Adipocyte (in vitro differentiated cells): Measurements from ENCODE around the gene CD79B.

ENCODE experiments used
- DNase-seq: peaks from one replicate; pipeline ENCODE4 v3.0.0-alpha.2; 2015; ENCODE audit warnings: low read depth
- H3K27me3 ChIP-seq: replicated peaks from 2 replicates; pipeline ENCODE4 v1.7.0; 2013; ENCODE audit warnings: mild to moderate bottlenecking, low read length, moderate library complexity; ENCODE audit not compliant: control insufficient read depth, insufficient read depth
- H3K36me3 ChIP-seq: 2 replicates; pipeline ENCODE4 v1.7.0; 2013; ENCODE audit warnings: low read length, mild to moderate bottlenecking, moderate library complexity; ENCODE audit not compliant: control insufficient read depth, insufficient read depth, severe bottlenecking
- H3K4me1 ChIP-seq: 2 replicates; pipeline ENCODE4 v1.7.0; 2013; ENCODE audit warnings: mild to moderate bottlenecking, low read length, moderate library complexity; ENCODE audit not compliant: control insufficient read depth, insufficient read depth
- H3K4me3 ChIP-seq: 2 replicates; pipeline ENCODE4 v1.7.0; 2013; ENCODE audit warnings: mild to moderate bottlenecking, low read length, moderate library complexity
- H3K9ac ChIP-seq: 2 replicates; pipeline ENCODE4 v1.7.0; 2013; ENCODE audit warnings: mild to moderate bottlenecking, low read length, moderate library complexity
- H3K9me3 ChIP-seq: 2 replicates; pipeline ENCODE4 v1.7.0; 2013; ENCODE audit warnings: mild to moderate bottlenecking, low read length, moderate library complexity; ENCODE audit not compliant: control insufficient read depth

Gene CD79B

DNA sequence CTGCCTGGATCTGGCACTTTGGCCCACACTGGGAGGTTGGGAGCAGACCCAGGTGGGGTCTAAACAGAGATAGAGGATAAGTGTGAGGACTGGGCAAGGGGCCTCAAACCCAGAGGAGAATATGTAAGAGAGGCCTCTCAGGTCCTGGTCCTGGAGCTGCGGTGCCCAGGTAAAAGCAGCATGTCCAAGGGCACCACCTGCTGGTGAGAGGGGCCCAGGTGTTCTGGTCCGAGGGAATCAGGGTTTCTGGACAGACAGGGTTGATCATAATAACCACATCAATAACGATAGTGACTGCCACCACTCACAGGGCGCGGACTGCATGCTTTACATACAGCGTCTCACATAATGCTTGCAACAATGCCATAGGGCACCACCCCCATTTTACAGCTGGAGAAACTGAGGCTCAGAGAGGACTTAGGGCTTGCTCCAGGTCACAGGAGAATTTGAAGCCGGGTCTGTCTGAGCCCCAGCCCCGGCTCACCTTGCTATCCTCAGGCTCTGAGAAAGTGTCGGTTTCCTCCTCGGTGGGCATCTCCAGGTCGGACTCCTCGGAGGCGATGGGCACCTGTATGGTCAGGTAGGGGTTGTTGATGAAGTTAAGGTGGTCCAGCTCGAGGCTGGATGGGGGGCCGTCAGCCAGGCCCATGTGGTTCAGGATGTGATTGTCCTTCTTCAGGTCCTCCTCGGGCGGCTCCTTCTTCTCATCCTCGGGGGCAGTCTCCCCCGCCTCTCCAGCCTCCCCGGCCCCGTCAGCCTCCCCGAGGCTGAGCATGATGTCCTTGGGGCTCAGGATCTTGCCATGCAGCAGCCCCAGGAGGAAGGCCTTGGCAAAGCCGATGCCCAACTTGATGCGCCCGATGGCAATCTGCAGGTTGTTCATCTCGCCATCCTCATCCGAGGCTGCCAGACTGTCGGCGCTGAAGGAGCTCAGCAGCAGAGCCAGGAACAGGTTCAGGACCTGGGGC lies 19.1 kb upstream of the CD79B start:
- H3K4me3 ChIP-seq, result no peak overlapping the region
- H3K27me3 ChIP-seq, result peaks cover 27% of the 10 kb centered on the region
- H3K9me3 ChIP-seq, result no peaks in the 10 kb centered on the region
- no peak overlapping the region for H3K9ac ChIP-seq
- H3K4me1 ChIP-seq, result peaks cover 3% of the 10 kb centered on the region
- no peak for DNase-seq
- H3K36me3 ChIP-seq, result no peaks in the 10 kb centered on the region

DNA sequence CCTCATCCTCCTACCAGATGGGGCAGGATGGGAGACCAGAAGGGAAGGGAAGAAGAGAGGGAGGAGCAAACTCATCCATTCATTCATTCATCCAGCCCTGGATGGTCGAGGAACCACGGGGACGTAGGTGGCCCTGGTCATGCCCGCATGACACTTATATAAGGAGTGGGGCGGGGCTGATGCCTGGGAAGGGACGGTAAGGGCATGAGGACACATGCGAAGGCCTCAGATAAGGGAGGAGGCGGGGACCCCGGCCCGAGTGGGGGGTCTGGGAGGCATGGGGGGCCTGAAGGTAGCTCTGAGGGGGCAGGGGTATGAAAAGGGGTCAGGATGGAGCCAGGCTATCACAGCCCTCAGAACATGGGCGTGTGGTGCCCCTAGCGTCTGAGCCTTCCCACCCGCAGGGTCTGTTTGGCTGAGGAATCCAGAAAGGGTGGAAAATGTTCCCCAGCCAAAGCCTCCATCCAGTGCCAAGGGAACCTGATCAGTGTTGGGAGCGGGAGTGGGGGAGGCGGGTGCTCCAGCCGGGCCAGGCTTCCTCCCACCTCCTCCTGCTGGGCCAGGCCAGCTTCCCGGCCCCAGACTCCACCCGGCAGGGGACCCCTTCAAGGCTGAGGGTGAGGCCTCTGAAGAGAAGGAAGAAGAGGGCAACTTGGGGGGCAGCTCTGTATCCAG lies 17.6 kb upstream of the CD79B start:
- no peaks in the 10 kb centered on the region for H3K36me3 ChIP-seq
- no peaks in the 10 kb centered on the region for H3K9me3 ChIP-seq
- no peak overlapping the region for H3K4me3 ChIP-seq
- no peak for DNase-seq
- H3K9ac ChIP-seq, result no peak overlapping the region
- peaks cover 28% of the 10 kb centered on the region for H3K27me3 ChIP-seq
- H3K4me1 ChIP-seq, result peaks cover 3% of the 10 kb centered on the region

DNA sequence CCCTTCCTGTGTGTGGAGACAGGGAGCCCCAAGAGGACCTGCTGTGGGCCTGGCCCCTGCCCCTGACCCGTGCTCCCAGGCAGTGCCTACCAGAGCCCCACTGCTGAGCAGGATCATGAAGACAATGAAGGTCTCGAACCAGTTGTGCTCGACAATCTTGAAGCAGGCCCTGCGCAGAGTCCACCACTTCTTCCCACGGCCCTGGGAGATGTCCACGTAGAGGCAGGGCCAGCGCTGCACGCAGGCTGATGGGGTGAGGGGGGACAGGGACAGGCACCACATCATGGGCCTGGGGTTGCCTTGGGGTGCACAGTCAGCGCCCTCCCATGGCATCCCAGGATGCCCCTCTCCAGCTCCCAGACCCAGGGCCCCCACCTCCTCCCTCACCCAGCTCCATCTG lies 16.4 kb upstream of the CD79B start:
- no peak for DNase-seq
- Histone ChIP-seq H3K4me3 (no peak overlapping the region), H3K36me3 (no peaks in the 10 kb centered on the region), H3K9me3 (no peaks in the 10 kb centered on the region), H3K27me3 (peaks cover 27% of the 10 kb centered on the region), H3K9ac (no peak overlapping the region), H3K4me1 (peaks cover 3% of the 10 kb centered on the region)

DNA sequence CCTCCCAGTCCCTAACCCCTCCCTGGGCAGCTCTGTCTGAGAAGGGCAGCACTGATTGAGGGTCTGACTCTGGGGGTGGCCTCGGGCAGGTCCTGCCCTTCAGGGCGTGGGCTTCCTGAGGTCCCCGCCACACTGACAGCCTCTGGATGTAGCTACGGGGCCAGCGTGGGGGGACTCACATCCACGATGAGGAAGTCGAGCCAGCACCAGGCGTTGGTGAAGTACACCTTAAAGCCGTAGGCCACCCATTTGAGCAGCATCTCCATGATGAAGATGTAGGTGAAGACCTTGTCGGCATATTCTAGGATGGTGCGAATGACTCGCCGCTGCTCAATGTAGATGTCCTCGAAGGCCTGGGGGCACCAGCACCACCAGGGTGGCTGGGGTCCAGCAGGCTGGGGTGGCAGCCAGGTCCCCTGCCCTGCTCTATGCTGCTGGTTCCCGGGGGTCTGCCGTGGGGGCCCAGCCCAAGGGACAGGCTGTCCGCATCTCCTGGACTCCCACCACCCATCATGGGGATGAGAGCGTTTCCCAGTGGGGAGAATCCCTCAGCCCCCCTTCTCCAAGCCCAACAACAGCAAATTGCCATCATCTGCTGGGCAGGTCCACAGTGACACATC lies 15.7 kb upstream of the CD79B start:
- H3K36me3 ChIP-seq, result no peaks in the 10 kb centered on the region
- no peak for DNase-seq

DNA sequence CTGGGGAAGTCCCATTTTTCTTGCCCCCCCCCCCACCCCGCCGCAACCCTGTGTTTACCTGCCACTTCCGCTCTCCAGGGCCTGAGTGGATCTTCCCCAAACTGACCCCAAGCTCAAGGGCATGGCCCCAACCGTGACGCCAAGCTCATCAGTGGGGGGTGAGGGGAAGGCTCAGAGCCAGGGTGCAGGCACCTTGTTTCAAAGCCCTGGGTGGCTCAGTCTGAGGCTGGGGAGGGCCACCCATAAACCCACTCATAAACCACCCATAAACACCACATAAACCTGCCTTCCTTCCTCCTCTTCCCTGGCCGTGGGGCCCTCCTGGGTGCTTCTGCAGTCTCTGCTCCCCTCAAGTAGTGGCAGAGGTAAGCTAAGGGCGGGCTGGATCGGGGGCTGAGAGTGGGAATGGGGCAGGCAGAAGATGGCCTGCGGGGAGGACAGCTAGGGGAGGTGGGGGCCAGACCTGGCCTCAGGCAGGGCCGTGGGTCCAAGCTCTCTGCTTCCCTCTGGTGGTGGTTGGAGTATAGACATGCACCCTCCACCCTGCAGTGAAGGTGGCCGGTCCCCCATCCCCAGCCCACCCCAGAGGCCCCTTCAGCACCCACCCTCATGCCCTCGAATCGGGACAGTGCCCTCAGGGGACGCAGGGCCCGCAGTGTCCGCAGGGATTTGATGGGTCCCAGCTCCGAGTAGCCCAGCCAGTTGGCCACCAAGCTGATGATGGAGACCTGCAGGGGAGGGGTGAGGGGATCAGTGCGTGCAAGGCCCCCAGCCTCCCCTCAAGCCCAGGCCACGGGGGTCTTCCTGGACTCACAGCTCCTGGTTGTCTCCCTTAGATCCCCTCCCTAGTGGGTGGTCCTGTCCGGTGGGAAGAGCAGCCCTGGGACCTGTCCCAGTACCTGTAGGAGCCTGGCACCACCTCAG lies 14.6 kb upstream of the CD79B start:
- peak; percentile 69 for DNase-seq
- H3K4me1 ChIP-seq, result peaks cover 3% of the 10 kb centered on the region
- H3K9ac ChIP-seq, result no peak overlapping the region
- H3K36me3 ChIP-seq, result peaks cover 9% of the 10 kb centered on the region
- no peaks in the 10 kb centered on the region for H3K9me3 ChIP-seq
- H3K4me3 ChIP-seq, result no peak overlapping the region
- peaks cover 29% of the 10 kb centered on the region for H3K27me3 ChIP-seq

More for the DNA sequence above, 15.7 kb upstream of the CD79B start:
- no peaks in the 10 kb centered on the region for H3K9me3 ChIP-seq
- H3K9ac ChIP-seq, result no peak overlapping the region
- peaks cover 30% of the 10 kb centered on the region for H3K27me3 ChIP-seq
- H3K4me3 ChIP-seq, result no peak overlapping the region
- H3K4me1 ChIP-seq, result peaks cover 3% of the 10 kb centered on the region

DNA sequence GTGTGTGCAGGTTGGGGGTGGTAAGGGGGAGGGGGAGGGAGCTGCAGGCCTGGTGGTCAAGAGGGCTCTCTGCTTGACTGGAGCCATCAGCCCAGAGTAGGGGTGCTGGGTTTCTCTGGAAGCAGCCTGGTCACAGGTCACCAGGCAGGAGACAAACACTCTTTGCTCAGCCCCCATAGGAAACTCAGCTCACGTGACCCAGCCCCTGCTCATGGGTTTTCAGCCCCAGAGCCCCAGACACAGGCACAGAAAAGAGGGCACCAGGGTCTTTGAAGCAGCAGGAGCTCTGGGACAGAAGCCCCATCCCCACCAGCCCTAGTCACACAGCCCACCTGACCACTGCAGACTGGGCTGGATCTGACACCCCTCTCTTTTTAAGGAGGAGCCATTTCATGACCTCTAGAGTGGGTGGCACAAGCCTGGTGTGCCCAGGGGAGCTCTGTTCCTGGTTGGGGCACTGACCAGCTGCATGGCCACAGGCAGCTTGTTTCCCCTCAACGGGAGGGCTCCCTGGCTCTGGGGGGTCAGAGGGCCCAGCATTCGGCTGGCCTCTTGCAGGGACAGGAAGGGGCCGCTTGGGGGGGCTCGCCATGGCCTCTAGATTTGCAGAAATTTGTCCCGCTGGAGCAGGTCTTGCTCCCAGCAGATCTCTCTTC lies 13.8 kb upstream of the CD79B start:
- H3K4me1 ChIP-seq, result peaks cover 3% of the 10 kb centered on the region
- no peak for DNase-seq
- no peak overlapping the region for H3K9ac ChIP-seq
- H3K9me3 ChIP-seq, result no peaks in the 10 kb centered on the region
- H3K36me3 ChIP-seq, result peaks cover 9% of the 10 kb centered on the region
- no peak overlapping the region for H3K4me3 ChIP-seq
- peaks cover 21% of the 10 kb centered on the region for H3K27me3 ChIP-seq

- Histone ChIP-seq H3K4me1 (no peaks in the 10 kb centered on the region), H3K9ac (no peak overlapping the region), H3K4me3 (no peak overlapping the region), H3K27me3 (peaks cover 15% of the 10 kb centered on the region), H3K36me3 (peaks cover 9% of the 10 kb centered on the region), H3K9me3 (no peaks in the 10 kb centered on the region)
- DNase-seq, result no peak
These were observed 12.8 kb upstream of the CD79B start for GRCh38 chr17:63944736-63945499.

GRCh38 chr17:63943745-63944144 lies 11.6 kb upstream of the CD79B start:
- Histone ChIP-seq H3K4me1 (no peaks in the 10 kb centered on the region), H3K4me3 (no peak overlapping the region), H3K9ac (no peak overlapping the region), H3K9me3 (no peaks in the 10 kb centered on the region), H3K36me3 (peaks cover 9% of the 10 kb centered on the region), H3K27me3 (peaks cover 20% of the 10 kb centered on the region)
- DNase-seq, result no peak

GRCh38 chr17:63942309-63942985 lies 10.3 kb upstream of the CD79B start:
- H3K4me3 ChIP-seq, result no peak overlapping the region
- peaks cover 23% of the 10 kb centered on the region for H3K27me3 ChIP-seq
- no peak for DNase-seq
- no peak overlapping the region for H3K9ac ChIP-seq
- no peaks in the 10 kb centered on the region for H3K4me1 ChIP-seq
- no peaks in the 10 kb centered on the region for H3K9me3 ChIP-seq
- peaks cover 9% of the 10 kb centered on the region for H3K36me3 ChIP-seq
